ENCODE data around the gene RAB5B.

GRCh38 chr12:55955800-55956508, 17.9 kb upstream of the RAB5B start:
- no peak for TF ChIP-seq CTCF (IDR thresholded peaks at IDR 0.05)
- TF ChIP-seq REST (IDR thresholded peaks at IDR 0.05; ENCODE audit: insufficient read depth in 1 of 2, low read depth in 2 of 2, low read length in 1 of 2): no peak
- no peak for TF ChIP-seq POLR2AphosphoS5 (IDR thresholded peaks at IDR 0.05; ENCODE audit: low read depth, low read length)
